DND-41 (cell line): ENCODE data around the gene OR4F6.

Source experiments
- CTCF ChIP-seq: IDR thresholded peaks from 2 replicates; pipeline ENCODE4 v1.5.1; 2012; ENCODE audit warnings: borderline replicate concordance, low read length, moderate library complexity, mild to moderate bottlenecking; ENCODE audit not compliant: poor library complexity, severe bottlenecking; ENCODE audit errors: extremely low read depth
- EZH2 ChIP-seq: IDR thresholded peaks from 3 replicates; pipeline ENCODE4 v1.6.1; 2012; ENCODE audit warnings: borderline replicate concordance, low read depth, mild to moderate bottlenecking, moderate library complexity, low read length, inconsistent platforms; ENCODE audit not compliant: severe bottlenecking

GRCh38 chr15:101804375-101804774, 1.1 kb downstream of the OR4F6 start:
- TF ChIP-seq EZH2 (no peak), CTCF (no peak)
